IPS DF 19.7 (cell line): ENCODE measurements around the gene SIPA1L3.

Experiments
- DNase-seq: peaks from one replicate; pipeline ENCODE4 v3.0.0-alpha.2; 2013; ENCODE audit warnings: low read depth, low spot score

Gene SIPA1L3

DNA sequence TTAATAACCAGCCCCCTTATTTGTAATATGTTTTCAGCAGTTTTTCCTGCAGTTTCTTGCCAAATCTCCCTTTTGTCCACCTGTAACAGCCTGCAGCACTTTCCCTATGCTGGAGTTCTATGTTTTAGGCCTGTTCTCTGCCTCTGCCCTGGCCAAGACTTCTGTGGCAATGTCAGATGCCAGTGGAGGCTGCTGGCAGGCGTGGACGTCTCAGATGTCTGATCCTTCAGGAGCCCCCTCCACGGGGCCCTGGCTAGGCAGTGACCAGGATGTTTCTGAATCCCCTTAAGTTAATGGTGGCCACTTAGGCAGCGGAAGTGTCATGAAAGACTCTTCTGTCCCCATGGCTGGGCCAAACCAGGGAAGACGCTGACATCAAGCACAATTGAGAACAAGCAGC, 40.8 kb downstream of the SIPA1L3 start:
- DNase-seq: no peak

DNA sequence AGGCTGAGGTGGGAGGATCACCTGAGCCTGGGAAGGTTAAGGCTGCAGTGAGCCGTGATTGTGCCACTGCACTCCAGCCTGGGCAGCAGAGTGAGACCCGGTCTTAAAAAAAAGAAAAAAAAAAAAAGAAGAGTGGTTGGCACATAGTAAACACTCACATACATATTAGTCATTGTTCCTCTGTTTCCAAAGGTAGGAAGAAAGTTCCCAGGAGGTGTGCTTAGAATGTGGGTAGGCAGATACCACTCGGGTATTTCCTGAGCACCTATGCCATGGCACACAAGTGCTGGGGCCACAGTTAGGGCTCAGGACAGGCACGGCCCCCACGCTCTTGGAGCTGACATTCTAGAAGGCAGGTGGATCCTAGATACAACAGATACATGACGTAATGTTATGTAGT, 41.4 kb downstream of the SIPA1L3 start:
- DNase-seq: no peak

DNA sequence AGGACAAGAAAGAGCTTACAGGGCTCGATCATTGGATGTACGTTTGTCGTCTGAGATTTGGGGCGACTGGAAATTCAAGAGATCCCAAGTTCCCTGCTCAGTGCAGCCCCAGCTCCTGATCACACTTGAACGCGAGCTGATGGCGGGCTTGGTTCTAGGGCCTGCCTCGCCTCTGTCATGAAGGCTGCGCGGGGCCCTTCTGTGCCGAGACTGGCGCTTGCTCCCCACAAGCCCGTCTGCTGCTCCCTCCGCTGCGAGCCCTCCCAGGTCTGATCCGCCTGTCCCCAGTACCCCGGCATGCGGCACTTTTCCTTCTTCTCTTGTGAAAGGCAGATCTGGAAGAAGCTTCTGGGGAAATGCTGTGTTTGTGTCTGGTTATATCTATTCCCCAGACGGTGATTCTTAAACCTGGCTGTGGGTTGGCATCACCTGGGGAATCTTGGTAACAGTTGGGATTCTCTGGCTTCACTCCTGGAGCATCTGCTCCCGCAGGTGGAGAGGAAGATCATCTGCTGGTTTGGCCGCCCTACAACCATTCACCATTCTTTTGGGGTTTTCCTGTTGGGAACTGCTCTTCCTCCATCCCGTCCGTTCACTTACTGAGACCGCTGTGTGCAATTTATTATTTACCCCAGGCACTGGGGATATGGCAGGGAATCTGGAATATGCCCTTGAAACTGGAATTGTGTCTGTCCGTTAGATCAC, 43.6 kb downstream of the SIPA1L3 start:
- DNase-seq: no peak

DNA sequence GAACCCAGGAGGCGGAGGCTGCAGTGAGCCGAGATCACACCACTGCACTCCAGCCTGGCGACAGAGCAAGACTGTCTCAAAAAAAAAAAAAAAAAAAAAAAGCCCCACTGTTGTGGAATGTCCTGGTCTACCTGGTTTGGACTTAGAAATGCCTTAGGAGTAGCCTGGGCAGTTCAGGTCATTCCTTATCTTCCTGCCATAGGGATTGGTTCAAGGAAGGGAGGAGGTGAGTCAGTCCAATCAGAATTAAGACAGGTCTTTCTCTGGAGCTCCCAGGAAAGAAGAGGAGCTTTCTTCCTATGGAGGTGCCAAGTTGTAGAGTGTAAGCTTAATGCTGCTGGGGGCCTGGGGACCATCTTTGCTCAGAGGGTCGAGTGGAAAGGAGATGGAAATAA, 44.8 kb downstream of the SIPA1L3 start:
- no peak for DNase-seq

DNA sequence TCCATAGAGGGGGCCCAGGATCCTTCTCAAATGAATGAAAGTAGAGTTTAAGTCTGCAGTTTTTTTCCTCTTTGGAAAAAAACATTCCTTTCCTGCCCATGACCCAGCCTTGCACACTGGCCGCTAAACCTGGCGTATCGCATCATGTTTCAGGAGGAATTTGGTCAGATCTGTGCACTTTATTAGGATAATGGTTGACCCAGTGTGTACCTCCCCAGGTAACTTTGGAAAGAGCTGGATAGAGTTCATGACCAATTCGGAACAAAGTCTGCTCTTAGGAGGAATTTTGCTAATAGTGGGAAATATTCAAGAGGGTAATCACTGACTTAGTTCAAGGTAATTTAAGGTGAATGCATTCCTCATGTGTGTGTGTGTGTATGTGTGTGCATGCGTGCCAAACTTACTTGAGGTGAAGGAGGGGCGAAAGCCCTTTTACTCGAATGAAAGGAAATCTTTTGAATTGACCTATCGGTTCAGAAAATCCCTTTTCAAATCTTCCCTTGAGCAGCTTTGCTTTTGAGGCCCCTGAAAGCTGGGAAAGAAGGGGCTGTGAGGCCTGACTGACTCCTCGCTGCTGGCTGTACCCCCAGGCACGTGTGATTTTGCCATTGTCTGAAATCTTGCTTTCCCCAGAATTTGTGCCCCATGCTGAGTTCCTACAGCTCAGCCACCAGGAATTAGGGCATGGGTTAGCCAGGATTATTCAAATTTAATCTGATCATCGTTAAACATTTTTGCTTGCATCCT, 46.3 kb downstream of the SIPA1L3 start:
- no peak for DNase-seq

DNA sequence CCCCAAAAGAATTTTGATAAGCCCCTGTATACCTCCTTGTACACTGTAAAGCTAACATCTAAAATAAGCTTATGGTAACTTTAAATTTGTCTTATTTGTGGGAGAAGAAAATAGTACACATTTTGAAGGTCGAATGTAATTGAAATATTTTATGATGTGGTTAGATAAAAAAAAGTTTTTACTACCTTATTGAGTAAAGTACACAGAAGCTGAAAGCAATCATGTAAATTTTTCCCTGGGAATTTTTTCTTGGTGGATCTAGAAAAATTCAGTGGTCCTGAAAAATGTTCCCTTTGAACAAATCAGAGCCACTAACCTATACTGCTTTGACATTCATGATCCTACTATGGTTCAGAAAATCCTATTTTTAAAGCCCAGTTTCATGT, 46.9 kb downstream of the SIPA1L3 start:
- DNase-seq: no peak

DNA sequence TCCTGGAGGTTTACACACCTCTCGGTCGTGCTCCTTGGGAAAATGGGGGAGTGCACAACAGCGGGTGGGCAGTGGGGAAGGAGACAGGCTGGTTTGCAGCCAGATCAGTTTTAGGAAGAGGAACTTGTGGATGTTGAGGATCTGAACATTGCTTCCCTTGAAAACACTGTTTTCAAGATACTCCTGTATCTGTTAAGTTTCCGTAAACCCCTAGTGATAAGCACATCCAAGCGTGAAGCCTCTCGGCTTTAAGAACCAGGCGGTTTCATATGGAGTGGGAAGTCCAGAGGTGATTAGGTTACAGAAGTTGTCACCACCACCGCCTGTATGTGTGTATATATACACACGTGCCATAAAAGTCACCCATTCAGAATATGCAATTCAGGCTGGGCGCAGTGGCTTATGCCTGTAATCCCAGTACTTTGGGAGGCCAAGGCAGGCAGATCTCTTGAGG, 47.4 kb downstream of the SIPA1L3 start:
- no peak for DNase-seq

DNA sequence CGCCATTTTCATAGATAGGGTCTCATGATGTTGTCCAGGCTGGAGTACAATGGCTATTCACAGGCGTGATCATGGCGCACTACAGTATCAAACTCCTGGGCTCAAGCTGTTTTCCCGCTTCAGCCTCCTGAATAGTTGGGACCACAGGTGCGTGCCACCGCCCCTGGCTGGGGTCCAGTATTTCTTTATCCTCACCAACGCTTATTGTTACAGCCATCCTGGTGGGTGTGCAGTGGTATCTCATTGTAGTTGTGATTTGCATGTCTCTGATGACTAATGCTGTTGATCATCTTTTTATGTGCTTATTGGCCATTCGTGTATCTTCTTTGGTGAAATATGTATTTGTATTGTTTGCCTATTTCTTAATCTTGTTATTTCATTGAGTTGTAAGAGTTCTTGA, 49.0 kb downstream of the SIPA1L3 start:
- DNase-seq: no peak

DNA sequence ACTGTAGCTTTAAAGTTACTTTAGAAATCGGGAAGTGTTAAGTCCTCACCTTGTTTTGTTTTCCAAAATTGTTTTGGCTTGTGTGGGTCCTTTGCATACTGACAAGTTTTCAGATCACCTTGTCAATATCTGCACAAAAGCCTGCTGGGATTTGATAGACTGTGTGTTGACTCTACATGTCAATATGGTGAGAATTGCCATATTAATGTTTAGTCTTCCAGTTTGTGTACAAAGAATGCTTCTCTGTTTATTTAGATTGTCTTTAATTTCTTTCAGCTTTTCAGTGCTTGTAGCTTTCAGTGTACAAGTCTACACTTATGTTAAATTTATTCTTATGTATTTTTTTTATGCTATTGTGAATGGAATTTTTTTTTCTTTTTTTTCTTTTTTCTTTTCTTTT, 50.2 kb downstream of the SIPA1L3 start:
- DNase-seq: no peak

DNA sequence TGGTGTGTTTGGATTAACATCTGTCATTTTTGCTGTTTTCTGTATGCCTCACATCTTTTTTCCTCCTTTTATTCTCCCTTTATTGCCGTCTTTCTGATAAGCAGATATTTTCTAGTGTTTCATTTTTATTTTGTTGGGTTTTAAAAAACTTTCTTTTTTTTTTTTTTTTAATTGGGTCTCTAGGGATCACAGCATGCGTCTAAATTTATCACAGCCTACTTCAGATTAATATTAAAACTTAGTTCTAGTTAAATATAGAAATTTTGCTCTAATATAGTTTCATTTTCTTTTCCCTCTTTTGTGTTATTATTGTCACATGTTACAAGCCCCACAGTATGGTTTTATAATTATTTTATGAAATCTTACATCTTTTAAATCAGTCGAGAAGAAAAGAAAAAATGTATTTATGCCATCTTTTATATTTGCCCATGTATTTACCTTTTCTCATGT, 52.7 kb downstream of the SIPA1L3 start:
- DNase-seq: no peak

DNA sequence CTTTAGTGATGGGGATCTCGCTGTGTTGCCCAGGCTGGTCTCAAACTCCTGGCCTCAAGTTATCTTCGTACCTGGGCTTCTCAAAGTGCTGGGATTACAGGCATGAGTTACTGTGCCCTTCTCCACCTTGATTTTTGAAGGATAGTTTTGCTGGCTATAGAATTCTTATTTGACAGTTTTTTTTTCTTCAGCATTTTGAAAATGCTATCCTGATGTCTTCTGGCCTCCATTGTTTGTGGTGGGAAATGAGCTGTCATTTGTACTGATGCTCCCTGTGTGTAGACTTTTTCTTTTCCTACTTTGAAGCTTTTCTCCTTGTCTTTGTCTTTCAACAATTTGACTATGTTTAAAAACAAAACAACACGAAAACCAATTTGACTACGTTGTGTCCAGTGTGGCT, 54.2 kb downstream of the SIPA1L3 start:
- no peak for DNase-seq

DNA sequence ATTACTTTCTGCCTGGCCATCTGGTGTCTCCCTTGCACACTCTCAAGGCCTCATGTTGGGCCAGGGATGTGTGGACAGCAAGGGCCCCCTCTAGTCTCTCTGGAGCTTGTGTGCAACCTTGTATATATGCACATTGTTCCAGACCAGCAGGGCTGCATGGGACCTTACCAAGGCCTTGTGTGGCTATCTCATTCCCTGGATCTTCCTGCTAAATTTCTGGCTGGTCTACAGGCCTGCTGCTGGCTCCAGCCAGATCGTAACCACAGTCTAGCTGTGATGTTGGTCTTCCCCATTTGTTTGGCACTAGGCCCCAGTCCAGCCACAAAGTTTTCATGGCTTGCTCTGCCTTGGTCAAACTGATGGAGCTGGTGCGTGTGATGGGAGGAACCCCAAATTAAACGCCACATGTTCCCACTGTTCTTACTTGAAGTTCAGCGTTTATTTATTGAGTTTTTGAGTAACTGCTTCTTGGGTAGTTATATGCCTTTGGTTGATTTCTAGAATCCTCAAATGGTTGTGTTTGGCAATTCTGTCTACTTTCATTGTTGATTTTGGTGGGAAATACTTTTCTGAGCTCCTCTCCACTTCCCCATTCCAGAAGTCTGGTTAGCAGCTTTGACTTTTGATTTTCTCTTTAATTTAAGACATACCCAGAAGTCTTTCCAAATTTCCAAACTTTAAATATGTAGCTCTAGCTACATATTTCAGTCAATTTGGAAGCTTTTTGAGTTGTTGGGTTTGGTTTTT, 56.4 kb downstream of the SIPA1L3 start:
- DNase-seq: no peak

DNA sequence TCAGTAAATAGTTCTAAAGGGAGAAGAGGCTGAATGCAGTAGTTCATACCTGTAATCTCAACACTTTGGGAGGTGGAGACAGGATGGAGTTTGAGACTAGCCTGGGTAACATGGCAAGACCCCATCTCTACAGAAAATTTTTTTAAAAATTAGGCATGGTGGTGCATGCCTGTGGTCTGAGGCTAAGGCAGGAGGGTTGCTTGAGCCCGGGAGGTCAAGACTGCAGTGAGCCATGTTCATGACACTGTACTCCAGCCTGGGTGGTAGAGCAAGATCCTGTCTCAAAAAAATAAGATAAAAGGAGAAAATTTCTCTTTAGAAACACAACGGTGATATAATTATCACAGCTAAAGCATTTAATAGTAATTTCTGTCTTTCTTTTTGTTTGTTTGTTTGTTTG, 57.1 kb downstream of the SIPA1L3 start:
- no peak for DNase-seq

DNA sequence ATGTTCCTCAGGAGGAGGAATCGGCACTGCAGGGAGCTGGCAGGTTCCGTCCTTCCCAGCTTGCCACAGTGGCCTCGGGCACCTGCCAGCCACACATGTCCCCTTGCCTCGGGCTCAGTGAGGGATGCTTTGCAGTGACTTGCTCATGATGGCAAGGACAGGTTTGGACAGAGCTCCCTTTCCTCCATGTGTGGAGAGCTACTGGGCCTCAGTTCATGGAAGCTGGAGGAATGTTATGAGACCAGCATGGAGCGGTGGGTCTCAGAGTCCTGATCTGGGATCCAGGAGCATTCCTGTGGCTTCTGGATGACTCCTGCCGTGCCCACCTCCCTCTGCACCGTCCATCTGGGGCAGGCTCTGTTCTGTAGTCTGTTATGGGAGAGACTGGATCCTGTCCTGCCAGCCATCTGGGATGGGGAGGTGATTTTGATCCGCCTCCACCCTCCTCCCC, 59.2 kb downstream of the SIPA1L3 start:
- DNase-seq: no peak

DNA sequence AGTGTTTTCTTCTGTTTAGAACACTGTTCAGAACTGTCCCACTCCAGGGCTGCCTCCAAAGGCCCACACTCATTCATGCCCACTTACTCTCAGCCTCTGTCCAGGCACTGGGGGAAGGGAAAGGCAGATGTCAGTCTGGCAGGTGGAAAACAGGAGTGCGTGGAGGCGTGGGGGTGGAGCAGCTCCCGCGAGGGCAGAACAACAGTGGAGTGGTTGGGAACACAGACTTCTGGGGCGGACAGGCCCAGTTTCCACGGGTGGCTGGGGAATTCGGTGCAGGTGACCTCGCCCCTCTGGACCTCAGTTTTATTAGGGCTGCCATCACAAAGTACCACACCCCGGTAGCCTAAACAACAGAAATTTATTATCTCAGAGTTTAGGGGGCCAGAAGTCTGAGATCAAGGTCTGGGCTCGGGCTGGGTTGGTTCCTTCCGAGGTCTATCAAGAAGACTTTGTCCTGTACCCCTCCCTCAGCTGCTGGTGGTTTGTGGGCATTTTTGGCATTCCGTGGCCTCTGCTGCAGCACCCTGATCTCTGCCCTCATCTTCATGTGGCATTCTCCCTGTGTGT, 59.7 kb downstream of the SIPA1L3 start:
- no peak for DNase-seq

DNA sequence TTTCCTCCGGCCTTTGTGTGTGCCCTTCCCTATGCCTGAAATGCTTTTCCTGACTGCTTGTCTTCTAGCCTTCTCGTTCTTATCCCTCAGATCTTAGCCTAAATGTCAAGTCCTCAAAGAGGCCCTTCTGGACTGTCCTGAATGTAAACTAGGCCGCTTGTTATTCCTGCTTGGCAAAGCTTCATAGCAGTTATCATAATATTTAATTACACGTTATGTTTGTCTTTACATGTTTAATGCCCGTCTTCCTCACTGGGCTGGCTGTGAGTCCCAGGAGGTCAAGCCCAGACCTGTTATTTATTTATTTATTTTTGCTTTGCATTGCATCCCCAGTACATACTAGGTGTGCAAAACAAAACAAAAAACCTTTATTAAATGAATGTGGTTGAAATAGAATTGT, 62.7 kb downstream of the SIPA1L3 start:
- no peak for DNase-seq

DNA sequence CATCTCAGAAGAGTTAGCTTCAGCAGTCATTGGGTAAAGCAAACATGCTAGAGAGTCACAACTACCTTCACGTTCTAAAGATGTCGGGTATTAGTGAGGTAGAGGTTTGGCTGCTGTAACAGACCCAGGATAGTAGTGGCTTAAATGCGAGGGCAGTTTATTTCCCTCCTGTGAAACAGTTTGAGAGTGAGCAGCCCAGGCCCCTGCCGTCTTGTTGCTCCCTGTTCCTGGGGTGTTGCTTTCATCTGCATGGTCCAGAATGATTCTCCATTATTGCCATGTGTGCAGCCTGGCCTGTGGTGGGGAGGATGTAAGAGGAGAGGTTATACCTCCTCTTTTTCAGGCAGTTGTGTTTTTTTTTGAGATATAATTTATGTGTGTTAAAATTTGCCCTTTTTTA, 63.7 kb downstream of the SIPA1L3 start:
- no peak for DNase-seq

DNA sequence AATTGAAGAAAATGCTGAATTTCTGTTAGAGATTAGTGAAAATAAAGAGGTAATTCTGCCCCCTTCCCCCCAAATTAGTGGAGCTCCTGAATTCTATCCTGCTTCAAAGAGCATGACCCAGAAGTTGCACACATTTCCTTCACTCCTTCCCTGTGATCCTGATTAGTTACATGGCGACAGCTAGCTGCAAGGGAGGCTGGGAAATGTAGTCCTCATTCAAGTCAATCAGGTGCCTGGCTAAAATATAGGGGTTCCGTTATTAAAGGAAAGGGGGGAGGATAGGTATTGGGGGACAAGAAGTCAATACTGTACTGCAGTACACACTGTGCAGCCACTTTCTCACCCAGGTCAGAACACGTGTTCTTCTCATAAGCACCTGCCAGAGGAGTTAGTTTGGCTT, 65.8 kb downstream of the SIPA1L3 start:
- no peak for DNase-seq

DNA sequence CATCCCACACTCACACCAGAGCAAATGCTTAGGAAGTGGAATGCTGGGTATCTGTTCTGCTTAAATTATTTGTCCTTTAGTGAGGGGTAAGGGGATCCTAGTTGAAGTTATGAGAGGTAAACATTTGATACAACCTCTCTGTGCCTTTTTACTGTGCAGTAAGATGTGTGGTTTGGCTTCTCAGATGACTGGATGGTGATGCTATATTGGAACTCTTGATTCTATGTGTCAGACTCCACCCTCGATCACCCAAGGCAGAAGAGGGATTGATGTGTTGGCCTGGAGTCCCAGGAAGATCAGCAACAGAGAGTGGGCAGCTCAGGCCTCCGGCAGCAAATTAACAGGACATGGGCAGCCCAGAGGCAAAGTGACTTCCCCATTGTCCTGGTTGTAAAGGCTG, 66.7 kb downstream of the SIPA1L3 start:
- no peak for DNase-seq

DNA sequence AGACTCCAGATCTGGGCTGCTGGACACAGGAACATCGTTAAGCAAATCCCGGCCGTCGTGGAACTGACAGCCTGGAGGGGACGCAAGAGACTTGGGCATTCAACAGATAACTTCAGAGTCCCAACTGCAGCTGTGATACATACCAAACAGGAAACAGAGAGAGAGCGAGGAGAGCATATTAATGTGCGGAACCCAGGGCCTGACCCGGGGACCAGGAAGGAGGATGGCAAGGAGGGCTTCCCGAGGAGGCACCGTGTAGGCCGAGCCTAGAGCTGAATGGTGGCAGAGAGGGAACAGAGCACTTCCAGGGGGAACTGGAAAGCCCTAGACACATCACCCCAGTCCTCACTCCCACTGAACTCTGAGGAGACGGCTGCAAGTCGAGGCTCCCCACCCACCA, 68.1 kb downstream of the SIPA1L3 start:
- no peak for DNase-seq

DNA sequence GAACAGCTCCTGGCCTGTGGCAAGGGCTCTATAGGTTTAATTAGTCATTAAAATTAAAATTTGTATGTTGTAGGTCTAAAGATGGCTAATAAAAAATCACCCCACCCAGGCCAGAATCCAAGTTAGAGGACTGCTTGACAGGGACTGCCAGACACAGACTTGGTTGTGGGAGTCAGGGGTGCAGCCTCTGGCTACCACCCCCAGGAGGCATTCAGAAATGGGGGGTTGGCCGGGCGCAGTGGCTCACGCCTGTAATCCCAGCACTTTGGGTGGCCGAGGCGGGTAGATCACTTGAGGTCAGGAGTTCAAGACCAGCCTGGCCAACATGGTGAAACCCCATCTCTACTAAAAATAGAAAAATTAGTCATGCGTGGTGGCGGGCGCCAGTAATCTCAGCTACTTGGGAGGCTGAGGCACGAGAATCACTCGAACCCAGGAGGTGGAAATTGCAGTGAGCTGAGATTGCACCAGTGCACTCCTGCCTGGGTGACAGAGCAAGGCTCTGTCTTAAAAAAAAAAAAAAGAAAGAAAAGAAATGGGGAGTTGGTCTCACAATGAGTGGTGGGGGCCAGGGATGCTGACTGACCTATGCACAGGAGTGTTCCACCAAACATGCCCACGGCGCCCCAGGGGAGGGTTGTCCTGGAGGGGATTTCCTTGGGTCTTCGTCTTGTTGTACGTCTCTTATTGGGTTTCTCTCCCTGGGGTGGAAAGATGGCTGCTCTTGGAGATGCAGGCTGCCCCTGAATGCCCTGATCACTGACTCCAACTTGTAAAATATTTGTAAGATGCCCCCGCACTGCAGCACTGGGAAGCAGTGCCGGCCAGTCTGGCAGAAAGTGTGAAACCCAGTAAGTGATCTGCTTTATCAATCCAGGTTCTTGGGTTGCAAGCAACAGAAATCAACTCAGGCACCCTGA, 68.8 kb downstream of the SIPA1L3 start:
- no peak for DNase-seq
